Measurements from ENCODE around the gene SPEN.
A peak's percentile ranks its signal among the peaks of the same experiment; 100 is the strongest.
"Not testable (repeated sequence)": the region's sequence is repeated elsewhere in the genome, so short reads cannot be mapped to it uniquely, and the experiment has no call there.

Gene SPEN

GRCh38 chr1:15816674-15817073 lies 30.8 kb upstream of the SPEN start:
- Histone ChIP-seq H3K9ac (ENCODE audit: low read length) (no peak overlapping the region), H3K4me1 (ENCODE audit: control insufficient read depth, low read depth, low read length) (no peaks in the 10 kb centered on the region), H3K27me3 (ENCODE audit: control insufficient read depth, insufficient read depth, low read length) (no peaks in the 10 kb centered on the region), H3K27ac (ENCODE audit: low read length) (no peak overlapping the region), H3K36me3 (ENCODE audit: control insufficient read depth, low read depth, low read length) (no peaks in the 10 kb centered on the region), H3K4me3 (ENCODE audit: low read length) (no peak overlapping the region), H3K9me3 (ENCODE audit: control insufficient read depth, low read depth, low read length) (no peaks in the 10 kb centered on the region)

- Histone ChIP-seq H3K27me3 (ENCODE audit: control insufficient read depth, insufficient read depth, low read length) (no peaks in the 10 kb centered on the region), H3K27ac (ENCODE audit: low read length) (no peak overlapping the region), H3K9ac (ENCODE audit: low read length) (no peak overlapping the region), H3K36me3 (ENCODE audit: control insufficient read depth, low read depth, low read length) (no peaks in the 10 kb centered on the region), H3K9me3 (ENCODE audit: control insufficient read depth, low read depth, low read length) (no peaks in the 10 kb centered on the region), H3K4me3 (ENCODE audit: low read length) (no peak overlapping the region), H3K4me1 (ENCODE audit: control insufficient read depth, low read depth, low read length) (no peaks in the 10 kb centered on the region)
These were observed 27.0 kb upstream of the SPEN start for GRCh38 chr1:15820478-15820877.

- Histone ChIP-seq H3K9me3 (ENCODE audit: control insufficient read depth, low read depth, low read length) (no peaks in the 10 kb centered on the region), H3K27ac (ENCODE audit: low read length) (no peak overlapping the region), H3K36me3 (ENCODE audit: control insufficient read depth, low read depth, low read length) (no peaks in the 10 kb centered on the region), H3K27me3 (ENCODE audit: control insufficient read depth, insufficient read depth, low read length) (no peaks in the 10 kb centered on the region), H3K4me1 (ENCODE audit: control insufficient read depth, low read depth, low read length) (peaks cover 12% of the 10 kb centered on the region), H3K4me3 (ENCODE audit: low read length) (no peak overlapping the region), H3K9ac (ENCODE audit: low read length) (no peak overlapping the region)
These were observed 21.7 kb upstream of the SPEN start for GRCh38 chr1:15825800-15826199.

- H3K4me3 ChIP-seq (ENCODE audit: low read length) = no peak overlapping the region
- no peaks in the 10 kb centered on the region for H3K9me3 ChIP-seq (ENCODE audit: control insufficient read depth, low read depth, low read length)
- peaks cover 3% of the 10 kb centered on the region for H3K36me3 ChIP-seq (ENCODE audit: control insufficient read depth, low read depth, low read length)
- no peaks in the 10 kb centered on the region for H3K27me3 ChIP-seq (ENCODE audit: control insufficient read depth, insufficient read depth, low read length)
- no peak overlapping the region for H3K9ac ChIP-seq (ENCODE audit: low read length)
- H3K27ac ChIP-seq (ENCODE audit: low read length) = no peak overlapping the region
- peaks cover 17% of the 10 kb centered on the region for H3K4me1 ChIP-seq (ENCODE audit: control insufficient read depth, low read depth, low read length)
These were observed 20.5 kb upstream of the SPEN start for GRCh38 chr1:15826810-15827507.

- not testable (repeated sequence) for H3K27me3 ChIP-seq (ENCODE audit: control insufficient read depth, insufficient read depth, low read length); H3K27ac ChIP-seq (ENCODE audit: low read length); H3K36me3 ChIP-seq (ENCODE audit: control insufficient read depth, low read depth, low read length); H3K9me3 ChIP-seq (ENCODE audit: control insufficient read depth, low read depth, low read length); H3K4me3 ChIP-seq (ENCODE audit: low read length); H3K9ac ChIP-seq (ENCODE audit: low read length)
- H3K4me1 ChIP-seq (ENCODE audit: control insufficient read depth, low read depth, low read length) = peaks cover 18% of the 10 kb centered on the region
These were observed 19.9 kb upstream of the SPEN start for GRCh38 chr1:15827567-15827966.

- H3K9me3 ChIP-seq (ENCODE audit: control insufficient read depth, low read depth, low read length) = not testable (repeated sequence)
- peaks cover 18% of the 10 kb centered on the region for H3K4me1 ChIP-seq (ENCODE audit: control insufficient read depth, low read depth, low read length)
These were observed 18.6 kb upstream of the SPEN start for GRCh38 chr1:15828931-15829330.

GRCh38 chr1:15830258-15830657 lies 17.2 kb upstream of the SPEN start:
- Histone ChIP-seq H3K27ac (ENCODE audit: low read length) (no peak overlapping the region), H3K36me3 (ENCODE audit: control insufficient read depth, low read depth, low read length) (peaks cover 3% of the 10 kb centered on the region), H3K4me3 (ENCODE audit: low read length) (no peak overlapping the region), H3K9ac (ENCODE audit: low read length) (no peak overlapping the region), H3K9me3 (ENCODE audit: control insufficient read depth, low read depth, low read length) (no peaks in the 10 kb centered on the region), H3K27me3 (ENCODE audit: control insufficient read depth, insufficient read depth, low read length) (no peaks in the 10 kb centered on the region), H3K4me1 (ENCODE audit: control insufficient read depth, low read depth, low read length) (peaks cover 18% of the 10 kb centered on the region)

More at GRCh38 chr1:15828931-15829330, 18.6 kb upstream of the SPEN start:
- H3K27ac ChIP-seq (ENCODE audit: low read length); H3K9ac ChIP-seq (ENCODE audit: low read length); H3K4me3 ChIP-seq (ENCODE audit: low read length); H3K36me3 ChIP-seq (ENCODE audit: control insufficient read depth, low read depth, low read length); H3K27me3 ChIP-seq (ENCODE audit: control insufficient read depth, insufficient read depth, low read length): not testable (repeated sequence)

GRCh38 chr1:15833069-15833679 lies 14.3 kb upstream of the SPEN start:
- H3K27me3 ChIP-seq (ENCODE audit: control insufficient read depth, insufficient read depth, low read length) = no peaks in the 10 kb centered on the region
- peaks cover 18% of the 10 kb centered on the region for H3K4me1 ChIP-seq (ENCODE audit: control insufficient read depth, low read depth, low read length)
- no peak overlapping the region for H3K27ac ChIP-seq (ENCODE audit: low read length)
- no peak overlapping the region for H3K9ac ChIP-seq (ENCODE audit: low read length)
- H3K36me3 ChIP-seq (ENCODE audit: control insufficient read depth, low read depth, low read length) = peaks cover 3% of the 10 kb centered on the region
- H3K4me3 ChIP-seq (ENCODE audit: low read length) = peak overlapping the region; percentile 94
- no peaks in the 10 kb centered on the region for H3K9me3 ChIP-seq (ENCODE audit: control insufficient read depth, low read depth, low read length)

GRCh38 chr1:15833842-15834405 lies 13.6 kb upstream of the SPEN start:
- H3K4me3 ChIP-seq (ENCODE audit: low read length) = peak overlapping the region; percentile 94
- H3K9me3 ChIP-seq (ENCODE audit: control insufficient read depth, low read depth, low read length) = no peaks in the 10 kb centered on the region
- peak overlapping the region; percentile 99 for H3K9ac ChIP-seq (ENCODE audit: low read length)
- peaks cover 18% of the 10 kb centered on the region for H3K4me1 ChIP-seq (ENCODE audit: control insufficient read depth, low read depth, low read length)
- H3K27ac ChIP-seq (ENCODE audit: low read length) = peak overlapping the region; percentile 99
- H3K27me3 ChIP-seq (ENCODE audit: control insufficient read depth, insufficient read depth, low read length) = no peaks in the 10 kb centered on the region
- peaks cover 3% of the 10 kb centered on the region for H3K36me3 ChIP-seq (ENCODE audit: control insufficient read depth, low read depth, low read length)

GRCh38 chr1:15834406-15835204 lies 12.9 kb upstream of the SPEN start:
- peak overlapping the region; percentile 99 for H3K9ac ChIP-seq (ENCODE audit: low read length)
- peaks cover 17% of the 10 kb centered on the region for H3K4me1 ChIP-seq (ENCODE audit: control insufficient read depth, low read depth, low read length)
- no peaks in the 10 kb centered on the region for H3K27me3 ChIP-seq (ENCODE audit: control insufficient read depth, insufficient read depth, low read length)
- H3K4me3 ChIP-seq (ENCODE audit: low read length) = peak overlapping the region; percentile 94
- H3K36me3 ChIP-seq (ENCODE audit: control insufficient read depth, low read depth, low read length) = peaks cover 3% of the 10 kb centered on the region
- peak overlapping the region; percentile 99 for H3K27ac ChIP-seq (ENCODE audit: low read length)
- no peaks in the 10 kb centered on the region for H3K9me3 ChIP-seq (ENCODE audit: control insufficient read depth, low read depth, low read length)

- Histone ChIP-seq H3K27me3 (ENCODE audit: control insufficient read depth, insufficient read depth, low read length) (no peaks in the 10 kb centered on the region), H3K4me3 (ENCODE audit: low read length) (peak overlapping the region; percentile 94), H3K9ac (ENCODE audit: low read length) (peak overlapping the region; percentile 99), H3K9me3 (ENCODE audit: control insufficient read depth, low read depth, low read length) (no peaks in the 10 kb centered on the region), H3K4me1 (ENCODE audit: control insufficient read depth, low read depth, low read length) (peaks cover 10% of the 10 kb centered on the region), H3K36me3 (ENCODE audit: control insufficient read depth, low read depth, low read length) (peaks cover 3% of the 10 kb centered on the region), H3K27ac (ENCODE audit: low read length) (peak overlapping the region; percentile 93)
These were observed 12.2 kb upstream of the SPEN start for GRCh38 chr1:15835205-15835740.
